ENCODE results near the gene MAN2A1.

The MAN2A1 gene

DNA sequence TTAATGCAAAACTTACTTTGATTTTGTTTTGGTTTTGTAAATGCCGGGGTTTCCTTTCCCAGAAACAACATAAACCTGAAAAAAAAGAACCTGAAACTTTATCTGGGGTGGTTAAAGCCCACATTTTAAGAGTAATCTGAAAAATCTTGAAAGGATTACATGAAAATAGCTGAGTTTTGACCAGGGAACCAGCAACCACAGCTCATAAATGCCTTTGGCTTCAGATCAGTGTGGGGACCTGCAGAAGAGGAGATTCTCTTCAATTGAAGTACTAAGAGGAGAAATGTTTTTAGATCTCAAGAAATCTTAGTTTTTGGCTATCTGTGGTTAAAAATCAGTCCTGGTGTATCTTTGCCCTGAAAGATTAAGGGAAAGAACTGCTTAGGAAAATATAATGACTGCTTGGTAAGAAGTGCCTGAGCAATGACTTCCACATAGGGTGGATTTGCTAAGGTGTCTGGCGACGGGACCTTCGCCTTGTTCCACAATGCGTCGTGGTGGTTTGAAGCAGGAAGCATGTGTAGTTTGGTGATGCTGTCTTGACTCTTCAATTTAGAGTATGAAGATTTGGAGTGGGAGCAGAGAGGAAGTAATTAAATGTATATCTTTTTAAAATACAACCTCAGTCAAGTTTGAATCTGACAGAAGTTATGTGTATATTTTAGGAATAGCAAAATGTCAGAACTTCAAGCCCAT lies 186.5 kb downstream of the MAN2A1 start:
- TF ChIP-seq MAX (IDR thresholded peaks at IDR 0.05) (no peak), EGR1 (IDR thresholded peaks at IDR 0.05) (no peak), CREB1 (IDR thresholded peaks at IDR 0.05; ENCODE audit: low read depth) (no peak), ZBTB7A (IDR thresholded peaks at IDR 0.05; ENCODE audit: low read depth) (no peak), NFIC (IDR thresholded peaks at IDR 0.05) (no peak), TAF1 (IDR thresholded peaks at IDR 0.05; ENCODE audit: low read depth) (no peak)
- TF ChIP-seq, protein P1, sequence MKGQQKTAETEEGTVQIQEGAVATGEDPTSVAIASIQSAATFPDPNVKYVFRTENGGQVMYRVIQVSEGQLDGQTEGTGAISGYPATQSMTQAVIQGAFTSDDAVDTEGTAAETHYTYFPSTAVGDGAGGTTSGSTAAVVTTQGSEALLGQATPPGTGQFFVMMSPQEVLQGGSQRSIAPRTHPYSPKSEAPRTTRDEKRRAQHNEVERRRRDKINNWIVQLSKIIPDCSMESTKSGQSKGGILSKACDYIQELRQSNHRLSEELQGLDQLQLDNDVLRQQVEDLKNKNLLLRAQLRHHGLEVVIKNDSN (IDR thresholded peaks at IDR 0.05) = no peak

DNA sequence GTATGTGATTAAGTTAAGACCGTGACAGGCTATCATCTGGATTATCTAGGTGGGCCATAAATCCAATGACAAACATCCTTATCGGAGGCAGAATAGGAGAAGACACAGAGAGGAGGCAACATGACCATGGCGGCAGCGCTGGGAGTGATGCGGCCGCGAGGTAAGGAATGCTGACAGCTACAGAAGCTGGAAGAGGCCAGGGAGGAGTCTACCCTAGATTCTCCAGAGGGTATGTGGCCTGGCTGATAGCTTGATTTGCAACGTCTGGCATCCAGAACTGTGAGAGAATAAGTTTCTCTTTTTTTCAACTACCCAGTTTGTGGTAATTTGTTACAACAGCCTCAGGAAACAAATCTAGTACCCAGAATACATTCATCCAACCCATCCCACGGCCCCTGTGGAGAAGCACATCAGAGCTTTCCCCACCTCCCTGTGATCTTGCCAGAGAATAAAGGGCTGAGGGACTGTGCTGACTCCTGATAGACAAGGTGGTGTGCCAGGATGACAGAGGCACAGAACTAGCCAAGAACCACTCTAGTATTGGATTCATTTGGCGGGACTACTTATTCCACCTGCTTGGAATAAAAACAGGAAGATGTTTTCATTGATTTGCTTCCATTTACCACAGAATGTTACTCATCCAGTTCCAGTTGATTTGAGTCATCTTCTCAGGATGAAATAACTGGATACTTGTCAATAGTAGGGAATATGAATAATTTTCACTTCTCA lies 187.4 kb downstream of the MAN2A1 start:
- TF ChIP-seq TAF1 (IDR thresholded peaks at IDR 0.05; ENCODE audit: low read depth) (no peak), CEBPB (IDR thresholded peaks at IDR 0.05) (no peak), FOXM1 (IDR thresholded peaks at IDR 0.05; ENCODE audit: borderline replicate concordance, low read depth) (no peak), TCF12 (IDR thresholded peaks at IDR 0.05; ENCODE audit: low read depth) (no peak), CREB1 (IDR thresholded peaks at IDR 0.05; ENCODE audit: low read depth) (no peak), NFIC (IDR thresholded peaks at IDR 0.05) (no peak), EGR1 (IDR thresholded peaks at IDR 0.05) (no peak), EP300 (IDR thresholded peaks at IDR 0.05; ENCODE audit: borderline replicate concordance) (no peak), RAD21 (IDR thresholded peaks at IDR 0.05; ENCODE audit: low read depth) (no peak), MAX (IDR thresholded peaks at IDR 0.05) (no peak), ZBTB7A (IDR thresholded peaks at IDR 0.05; ENCODE audit: low read depth) (no peak), YY1 (IDR thresholded peaks at IDR 0.05; ENCODE audit: low read depth) (no peak), REST (IDR thresholded peaks at IDR 0.05; ENCODE audit: low read depth) (no peak), TEAD4 (IDR thresholded peaks at IDR 0.05) (no peak)
- TF ChIP-seq, protein P1 (IDR thresholded peaks at IDR 0.05) = no peak

DNA sequence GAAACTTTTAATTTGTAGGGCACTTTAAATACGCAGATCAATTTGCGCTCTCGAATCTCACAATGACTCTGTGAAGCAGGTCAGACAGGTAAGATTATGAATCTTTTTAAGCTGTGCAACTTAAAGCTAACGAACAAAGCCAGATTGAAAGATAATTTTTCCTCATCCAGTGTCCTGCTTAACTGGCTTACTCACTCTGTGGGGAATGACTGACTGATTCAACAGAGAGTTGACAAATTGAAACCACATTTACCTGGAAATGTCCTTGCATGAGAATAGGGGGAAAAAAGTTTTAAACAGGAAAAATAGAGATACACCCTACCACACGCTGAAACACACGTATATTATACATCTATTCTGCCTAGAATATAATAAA lies 187.9 kb downstream of the MAN2A1 start:
- TF ChIP-seq REST (IDR thresholded peaks at IDR 0.05; ENCODE audit: low read depth) (no peak), EP300 (IDR thresholded peaks at IDR 0.05; ENCODE audit: borderline replicate concordance) (no peak), MAX (IDR thresholded peaks at IDR 0.05) (no peak), TEAD4 (IDR thresholded peaks at IDR 0.05) (no peak), TAF1 (IDR thresholded peaks at IDR 0.05; ENCODE audit: low read depth) (no peak), YY1 (IDR thresholded peaks at IDR 0.05; ENCODE audit: low read depth) (no peak), FOXM1 (IDR thresholded peaks at IDR 0.05; ENCODE audit: borderline replicate concordance, low read depth) (no peak), ZBTB7A (IDR thresholded peaks at IDR 0.05; ENCODE audit: low read depth) (no peak), NFIC (IDR thresholded peaks at IDR 0.05) (no peak), EGR1 (IDR thresholded peaks at IDR 0.05) (no peak), CEBPB (IDR thresholded peaks at IDR 0.05) (no peak), CREB1 (IDR thresholded peaks at IDR 0.05; ENCODE audit: low read depth) (no peak), TCF12 (IDR thresholded peaks at IDR 0.05; ENCODE audit: low read depth) (no peak), RAD21 (IDR thresholded peaks at IDR 0.05; ENCODE audit: low read depth) (no peak)
- TF ChIP-seq, protein P1 (IDR thresholded peaks at IDR 0.05) = no peak

GRCh38 chr5:109878887-109879286 lies 189.2 kb downstream of the MAN2A1 start:
- TF ChIP-seq, protein P1 (IDR thresholded peaks at IDR 0.05) = no peak
- TF ChIP-seq ZBTB7A (IDR thresholded peaks at IDR 0.05; ENCODE audit: low read depth) (no peak), EGR1 (IDR thresholded peaks at IDR 0.05) (no peak), FOXM1 (IDR thresholded peaks at IDR 0.05; ENCODE audit: borderline replicate concordance, low read depth) (no peak), TCF12 (IDR thresholded peaks at IDR 0.05; ENCODE audit: low read depth) (no peak), TAF1 (IDR thresholded peaks at IDR 0.05; ENCODE audit: low read depth) (no peak), EP300 (IDR thresholded peaks at IDR 0.05; ENCODE audit: borderline replicate concordance) (no peak), YY1 (IDR thresholded peaks at IDR 0.05; ENCODE audit: low read depth) (no peak), TEAD4 (IDR thresholded peaks at IDR 0.05) (no peak), MAX (IDR thresholded peaks at IDR 0.05) (no peak), REST (IDR thresholded peaks at IDR 0.05; ENCODE audit: low read depth) (no peak), NFIC (IDR thresholded peaks at IDR 0.05) (no peak), CEBPB (IDR thresholded peaks at IDR 0.05) (no peak), RAD21 (IDR thresholded peaks at IDR 0.05; ENCODE audit: low read depth) (no peak), CREB1 (IDR thresholded peaks at IDR 0.05; ENCODE audit: low read depth) (no peak)
